HepG2 (cell line): Measurements from ENCODE around the gene ZBTB37. TPM values are rescaled to one million over a fixed set of nuclear protein-coding genes. Genes with fewer than 3 reads are reported as not detected.

Experiments used
- KDM5A ChIP-seq: fragments of 200-600 bp; sonication (generic); IDR thresholded peaks from 2 replicates; pipeline ENCODE4 v1.7.0; 2018; ENCODE audit warnings: antibody characterized with exemption, mild to moderate bottlenecking, low read length, borderline replicate concordance
- KLF12 ChIP-seq: sonication (generic); formaldehyde crosslinking; IDR thresholded peaks from 2 replicates; pipeline ENCODE4 v1.4.0; 2020; ENCODE audit warnings: missing genetic modification reagents, borderline replicate concordance
- NPAS2 ChIP-seq: sonication (generic); formaldehyde crosslinking; IDR thresholded peaks from 2 replicates; pipeline ENCODE4 v1.8.0; 2022; ENCODE audit warnings: mild to moderate bottlenecking, missing genetic modification reagents, borderline replicate concordance
- SYNCRIP ChIP-seq: fragments of 200-400 bp; formaldehyde crosslinking; IDR thresholded peaks from 2 replicates; pipeline ENCODE4 v1.6.1; 2018; ENCODE audit warnings: mild to moderate bottlenecking, low read depth, low read length; ENCODE audit not compliant: insufficient read depth
- TBL1XR1 ChIP-seq: fragments of 150-350 bp; IDR thresholded peaks from 2 replicates; pipeline ENCODE4 v1.6.1; 2014; ENCODE audit warnings: borderline replicate concordance, low read length; ENCODE audit not compliant: partially characterized antibody
- TCF7 ChIP-seq: sonication (generic); IDR thresholded peaks from 2 replicates; pipeline ENCODE4 v1.6.1; 2016; ENCODE audit warnings: antibody characterized with exemption, low read depth
- ZC3H13 ChIP-seq: sonication (generic); formaldehyde crosslinking; IDR thresholded peaks from 2 replicates; pipeline ENCODE4 v1.8.1; 2023; ENCODE audit warnings: mild to moderate bottlenecking, missing genetic modification reagents, moderate library complexity
- ZKSCAN1 ChIP-seq: fragments of 150-350 bp; IDR thresholded peaks from 2 replicates; pipeline ENCODE4 v1.6.1; 2014; ENCODE audit warnings: low read length
- ZNF263 ChIP-seq: sonication (generic); formaldehyde crosslinking; IDR thresholded peaks from 2 replicates; pipeline ENCODE4 v1.4.0; 2020; ENCODE audit warnings: missing genetic modification reagents
- ZNF552 ChIP-seq: sonication (generic); formaldehyde crosslinking; IDR thresholded peaks from 2 replicates; pipeline ENCODE4 v1.9.0; 2022; ENCODE audit warnings: missing genetic modification reagents, mild to moderate bottlenecking, borderline replicate concordance
- ZNF790 ChIP-seq: sonication (generic); formaldehyde crosslinking; IDR thresholded peaks from 2 replicates; pipeline ENCODE4 v1.8.0; 2022; ENCODE audit warnings: missing genetic modification reagents, mild to moderate bottlenecking, borderline replicate concordance
- polyA plus RNA-seq, 8 experiments: library from polyadenylated mRNA; depleted of rRNA in 3 of 8; stranded (reverse) in 7 of 8; unstranded in 1 of 8; fragments of >200 nt; fragmentation: Illumina TruSeq in 4 of 8; extraction: Trizol in 4 of 8; gene quantifications; 2 replicates each; pipeline versions ENCODE4 v1.2.1 to v1.2.3, GENCODE V29; 2011 to 2016; ENCODE audit warnings: low read depth in 4 of 8, missing spikeins in 1 of 8, mixed read lengths in 1 of 8; ENCODE audit not compliant: insufficient read depth in 1 of 8
- total RNA-seq, 5 experiments: library from RNA; depleted of rRNA; stranded (reverse); fragments of >200 nt; fragmentation: Illumina TruSeq; extraction: Trizol; gene quantifications; 2 replicates each; pipeline ENCODE4 v1.2.3, GENCODE V29; 2016; ENCODE audit warnings: low read depth in 1 of 5
- TF ChIP-seq, protein P1 (sequence below): sonication (generic); formaldehyde crosslinking; conservative IDR thresholded peaks from 2 replicates; pipeline ENCODE4 v1.8.1; 2023; ENCODE audit warnings: missing genetic modification reagents
- TF ChIP-seq, protein P2 (sequence below): sonication (generic); formaldehyde crosslinking; IDR thresholded peaks from 2 replicates; pipeline ENCODE4 v1.5.0; 2020; ENCODE audit warnings: mild to moderate bottlenecking, missing genetic modification reagents, borderline replicate concordance
- TF ChIP-seq, protein P3 (sequence below): sonication (generic); formaldehyde crosslinking; conservative IDR thresholded peaks from 2 replicates; pipeline ENCODE4 v1.5.0; 2020; ENCODE audit warnings: missing genetic modification reagents
- TF ChIP-seq, protein P4 (sequence below): sonication (generic); formaldehyde crosslinking; IDR thresholded peaks from 2 replicates; pipeline ENCODE4 v1.4.0; 2020; ENCODE audit warnings: missing genetic modification reagents

ZBTB37 gene
- total and polyA plus RNA-seq, 2 of the 13 experiments (the other 11 are each of a cell fraction or from before 2014, with no cell fraction given) = 2.6 to 7.7 TPM

DNA sequence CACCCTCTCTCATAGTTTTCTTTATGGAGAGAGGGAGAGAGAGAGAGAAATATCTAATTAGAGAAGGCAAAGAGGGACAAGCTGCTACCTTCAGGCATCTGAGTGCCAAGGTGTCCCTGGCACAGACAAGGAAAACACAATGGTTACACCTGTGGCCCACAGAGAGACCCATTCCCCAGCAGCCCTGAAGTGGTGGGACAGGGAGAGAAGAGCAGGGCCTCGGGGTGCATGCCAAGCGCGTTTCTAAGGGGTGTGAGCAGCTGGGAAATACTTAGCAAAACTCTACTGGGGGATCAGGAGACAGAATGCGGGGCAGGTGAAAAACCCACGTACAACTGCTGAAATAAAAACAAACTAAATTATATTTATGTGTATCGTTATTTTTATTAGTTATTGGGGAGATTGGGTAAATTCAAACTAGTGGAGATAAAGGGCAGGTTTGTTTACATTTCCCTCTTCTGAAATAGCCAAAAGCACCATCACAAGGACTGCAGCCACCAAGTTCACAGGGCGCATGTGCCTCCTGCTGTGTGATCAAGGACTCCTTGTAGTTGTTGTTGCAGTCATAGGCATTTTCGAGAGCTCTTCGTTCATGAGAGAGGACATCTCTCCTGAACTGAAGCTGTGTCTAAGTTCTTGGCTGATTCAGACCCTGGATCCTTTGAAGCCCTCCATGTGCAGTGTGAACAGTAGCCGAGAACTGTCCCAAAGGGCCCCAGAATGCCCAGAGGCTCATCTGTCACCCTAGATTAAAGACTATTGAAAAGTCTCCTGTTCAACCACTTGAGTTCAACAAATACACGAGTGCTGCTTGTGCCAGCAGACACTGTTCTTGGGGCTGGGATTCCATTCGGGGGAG, 49.7 kb downstream of the ZBTB37 start (continued):
- no peak for TF ChIP-seq ZNF552
- no peak for TF ChIP-seq SYNCRIP
- TF ChIP-seq KDM5A = no peak
- TF ChIP-seq, protein P1, sequence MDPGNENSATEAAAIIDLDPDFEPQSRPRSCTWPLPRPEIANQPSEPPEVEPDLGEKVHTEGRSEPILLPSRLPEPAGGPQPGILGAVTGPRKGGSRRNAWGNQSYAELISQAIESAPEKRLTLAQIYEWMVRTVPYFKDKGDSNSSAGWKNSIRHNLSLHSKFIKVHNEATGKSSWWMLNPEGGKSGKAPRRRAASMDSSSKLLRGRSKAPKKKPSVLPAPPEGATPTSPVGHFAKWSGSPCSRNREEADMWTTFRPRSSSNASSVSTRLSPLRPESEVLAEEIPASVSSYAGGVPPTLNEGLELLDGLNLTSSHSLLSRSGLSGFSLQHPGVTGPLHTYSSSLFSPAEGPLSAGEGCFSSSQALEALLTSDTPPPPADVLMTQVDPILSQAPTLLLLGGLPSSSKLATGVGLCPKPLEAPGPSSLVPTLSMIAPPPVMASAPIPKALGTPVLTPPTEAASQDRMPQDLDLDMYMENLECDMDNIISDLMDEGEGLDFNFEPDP (CRISPR knock-in tag) = no peak
- TF ChIP-seq, protein P2, sequence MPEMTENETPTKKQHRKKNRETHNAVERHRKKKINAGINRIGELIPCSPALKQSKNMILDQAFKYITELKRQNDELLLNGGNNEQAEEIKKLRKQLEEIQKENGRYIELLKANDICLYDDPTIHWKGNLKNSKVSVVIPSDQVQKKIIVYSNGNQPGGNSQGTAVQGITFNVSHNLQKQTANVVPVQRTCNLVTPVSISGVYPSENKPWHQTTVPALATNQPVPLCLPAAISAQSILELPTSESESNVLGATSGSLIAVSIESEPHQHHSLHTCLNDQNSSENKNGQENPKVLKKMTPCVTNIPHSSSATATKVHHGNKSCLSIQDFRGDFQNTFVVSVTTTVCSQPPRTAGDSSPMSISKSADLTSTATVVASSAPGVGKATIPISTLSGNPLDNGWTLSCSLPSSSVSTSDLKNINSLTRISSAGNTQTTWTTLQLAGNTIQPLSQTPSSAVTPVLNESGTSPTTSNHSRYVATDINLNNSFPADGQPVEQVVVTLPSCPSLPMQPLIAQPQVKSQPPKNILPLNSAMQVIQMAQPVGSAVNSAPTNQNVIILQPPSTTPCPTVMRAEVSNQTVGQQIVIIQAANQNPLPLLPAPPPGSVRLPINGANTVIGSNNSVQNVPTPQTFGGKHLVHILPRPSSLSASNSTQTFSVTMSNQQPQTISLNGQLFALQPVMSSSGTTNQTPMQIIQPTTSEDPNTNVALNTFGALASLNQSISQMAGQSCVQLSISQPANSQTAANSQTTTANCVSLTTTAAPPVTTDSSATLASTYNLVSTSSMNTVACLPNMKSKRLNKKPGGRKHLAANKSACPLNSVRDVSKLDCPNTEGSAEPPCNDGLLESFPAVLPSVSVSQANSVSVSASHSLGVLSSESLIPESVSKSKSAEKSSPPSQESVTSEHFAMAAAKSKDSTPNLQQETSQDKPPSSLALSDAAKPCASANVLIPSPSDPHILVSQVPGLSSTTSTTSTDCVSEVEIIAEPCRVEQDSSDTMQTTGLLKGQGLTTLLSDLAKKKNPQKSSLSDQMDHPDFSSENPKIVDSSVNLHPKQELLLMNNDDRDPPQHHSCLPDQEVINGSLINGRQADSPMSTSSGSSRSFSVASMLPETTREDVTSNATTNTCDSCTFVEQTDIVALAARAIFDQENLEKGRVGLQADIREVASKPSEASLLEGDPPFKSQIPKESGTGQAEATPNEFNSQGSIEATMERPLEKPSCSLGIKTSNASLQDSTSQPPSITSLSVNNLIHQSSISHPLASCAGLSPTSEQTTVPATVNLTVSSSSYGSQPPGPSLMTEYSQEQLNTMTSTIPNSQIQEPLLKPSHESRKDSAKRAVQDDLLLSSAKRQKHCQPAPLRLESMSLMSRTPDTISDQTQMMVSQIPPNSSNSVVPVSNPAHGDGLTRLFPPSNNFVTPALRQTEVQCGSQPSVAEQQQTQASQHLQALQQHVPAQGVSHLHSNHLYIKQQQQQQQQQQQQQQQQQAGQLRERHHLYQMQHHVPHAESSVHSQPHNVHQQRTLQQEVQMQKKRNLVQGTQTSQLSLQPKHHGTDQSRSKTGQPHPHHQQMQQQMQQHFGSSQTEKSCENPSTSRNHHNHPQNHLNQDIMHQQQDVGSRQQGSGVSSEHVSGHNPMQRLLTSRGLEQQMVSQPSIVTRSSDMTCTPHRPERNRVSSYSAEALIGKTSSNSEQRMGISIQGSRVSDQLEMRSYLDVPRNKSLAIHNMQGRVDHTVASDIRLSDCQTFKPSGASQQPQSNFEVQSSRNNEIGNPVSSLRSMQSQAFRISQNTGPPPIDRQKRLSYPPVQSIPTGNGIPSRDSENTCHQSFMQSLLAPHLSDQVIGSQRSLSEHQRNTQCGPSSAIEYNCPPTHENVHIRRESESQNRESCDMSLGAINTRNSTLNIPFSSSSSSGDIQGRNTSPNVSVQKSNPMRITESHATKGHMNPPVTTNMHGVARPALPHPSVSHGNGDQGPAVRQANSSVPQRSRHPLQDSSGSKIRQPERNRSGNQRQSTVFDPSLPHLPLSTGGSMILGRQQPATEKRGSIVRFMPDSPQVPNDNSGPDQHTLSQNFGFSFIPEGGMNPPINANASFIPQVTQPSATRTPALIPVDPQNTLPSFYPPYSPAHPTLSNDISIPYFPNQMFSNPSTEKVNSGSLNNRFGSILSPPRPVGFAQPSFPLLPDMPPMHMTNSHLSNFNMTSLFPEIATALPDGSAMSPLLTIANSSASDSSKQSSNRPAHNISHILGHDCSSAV (CRISPR knock-in tag) = no peak
- TF ChIP-seq KLF12 = no peak
- TF ChIP-seq, protein P3, sequence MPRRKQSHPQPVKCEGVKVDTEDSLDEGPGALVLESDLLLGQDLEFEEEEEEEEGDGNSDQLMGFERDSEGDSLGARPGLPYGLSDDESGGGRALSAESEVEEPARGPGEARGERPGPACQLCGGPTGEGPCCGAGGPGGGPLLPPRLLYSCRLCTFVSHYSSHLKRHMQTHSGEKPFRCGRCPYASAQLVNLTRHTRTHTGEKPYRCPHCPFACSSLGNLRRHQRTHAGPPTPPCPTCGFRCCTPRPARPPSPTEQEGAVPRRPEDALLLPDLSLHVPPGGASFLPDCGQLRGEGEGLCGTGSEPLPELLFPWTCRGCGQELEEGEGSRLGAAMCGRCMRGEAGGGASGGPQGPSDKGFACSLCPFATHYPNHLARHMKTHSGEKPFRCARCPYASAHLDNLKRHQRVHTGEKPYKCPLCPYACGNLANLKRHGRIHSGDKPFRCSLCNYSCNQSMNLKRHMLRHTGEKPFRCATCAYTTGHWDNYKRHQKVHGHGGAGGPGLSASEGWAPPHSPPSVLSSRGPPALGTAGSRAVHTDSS (CRISPR knock-in tag) = no peak
- no peak for TF ChIP-seq TBL1XR1
- no peak for TF ChIP-seq TCF7
- no peak for TF ChIP-seq ZC3H13
- TF ChIP-seq ZNF790 = no peak
- TF ChIP-seq ZKSCAN1 = no peak
- TF ChIP-seq ZNF263 (CRISPR knock-in tag) = no peak
- TF ChIP-seq, protein P4, sequence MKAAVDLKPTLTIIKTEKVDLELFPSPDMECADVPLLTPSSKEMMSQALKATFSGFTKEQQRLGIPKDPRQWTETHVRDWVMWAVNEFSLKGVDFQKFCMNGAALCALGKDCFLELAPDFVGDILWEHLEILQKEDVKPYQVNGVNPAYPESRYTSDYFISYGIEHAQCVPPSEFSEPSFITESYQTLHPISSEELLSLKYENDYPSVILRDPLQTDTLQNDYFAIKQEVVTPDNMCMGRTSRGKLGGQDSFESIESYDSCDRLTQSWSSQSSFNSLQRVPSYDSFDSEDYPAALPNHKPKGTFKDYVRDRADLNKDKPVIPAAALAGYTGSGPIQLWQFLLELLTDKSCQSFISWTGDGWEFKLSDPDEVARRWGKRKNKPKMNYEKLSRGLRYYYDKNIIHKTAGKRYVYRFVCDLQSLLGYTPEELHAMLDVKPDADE (CRISPR knock-in tag) = no peak
- TF ChIP-seq NPAS2 = no peak
